ENCODE measurements around the gene PGS1. TPM values are rescaled to one million over a fixed set of nuclear protein-coding genes. Genes with fewer than 3 reads are reported as not detected.

Gene PGS1
- total RNA-seq, 1 donor from 2014 or later, result 22.7 TPM

DNA sequence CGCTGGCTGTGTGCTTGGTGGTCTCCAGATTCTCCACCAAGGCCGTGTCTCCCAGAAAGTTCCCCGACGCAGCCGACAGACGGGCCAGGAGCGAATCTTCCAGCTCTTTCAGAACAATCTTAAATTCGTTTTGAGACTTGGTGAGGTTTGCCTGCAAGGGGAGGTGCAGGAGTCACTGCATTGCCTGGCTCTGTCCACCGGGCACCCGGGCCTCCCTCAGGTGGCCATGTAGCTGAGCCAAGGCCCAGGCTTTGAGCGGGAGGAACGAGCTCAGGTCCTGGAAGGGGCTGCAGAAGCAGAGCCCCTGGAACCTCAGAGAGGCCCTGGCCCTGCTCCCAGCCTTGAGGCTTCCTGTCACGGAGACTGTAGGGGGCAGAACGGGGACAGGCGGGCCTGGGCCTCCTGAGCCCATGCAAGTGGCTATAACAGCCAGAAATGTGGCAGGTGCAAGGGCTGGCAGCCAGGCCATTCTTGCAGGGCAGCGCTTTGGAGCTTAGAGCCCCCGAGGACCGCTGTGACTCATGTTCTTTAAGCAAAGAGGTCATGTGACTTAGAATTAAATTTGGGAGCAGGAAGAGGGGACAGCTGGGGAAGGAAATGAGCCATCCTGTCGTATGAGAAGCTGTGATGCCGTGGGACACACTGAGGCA is 72.4 kb downstream of the PGS1 start:
- Mint-ChIP-seq H3K27ac (ENCODE audit: unreplicated experiment) (no peak overlapping the region), H3K36me3 (ENCODE audit: low read depth) (no peaks in the 10 kb centered on the region), H3K9me3 (ENCODE audit: low read depth) (no peaks in the 10 kb centered on the region), H3K27me3 (ENCODE audit: low read depth) (no peaks in the 10 kb centered on the region), H3K4me3 (ENCODE audit: unreplicated experiment) (no peak overlapping the region), H3K4me1 (ENCODE audit: low read depth) (no peaks in the 10 kb centered on the region)
- TF ChIP-seq, protein P1, sequence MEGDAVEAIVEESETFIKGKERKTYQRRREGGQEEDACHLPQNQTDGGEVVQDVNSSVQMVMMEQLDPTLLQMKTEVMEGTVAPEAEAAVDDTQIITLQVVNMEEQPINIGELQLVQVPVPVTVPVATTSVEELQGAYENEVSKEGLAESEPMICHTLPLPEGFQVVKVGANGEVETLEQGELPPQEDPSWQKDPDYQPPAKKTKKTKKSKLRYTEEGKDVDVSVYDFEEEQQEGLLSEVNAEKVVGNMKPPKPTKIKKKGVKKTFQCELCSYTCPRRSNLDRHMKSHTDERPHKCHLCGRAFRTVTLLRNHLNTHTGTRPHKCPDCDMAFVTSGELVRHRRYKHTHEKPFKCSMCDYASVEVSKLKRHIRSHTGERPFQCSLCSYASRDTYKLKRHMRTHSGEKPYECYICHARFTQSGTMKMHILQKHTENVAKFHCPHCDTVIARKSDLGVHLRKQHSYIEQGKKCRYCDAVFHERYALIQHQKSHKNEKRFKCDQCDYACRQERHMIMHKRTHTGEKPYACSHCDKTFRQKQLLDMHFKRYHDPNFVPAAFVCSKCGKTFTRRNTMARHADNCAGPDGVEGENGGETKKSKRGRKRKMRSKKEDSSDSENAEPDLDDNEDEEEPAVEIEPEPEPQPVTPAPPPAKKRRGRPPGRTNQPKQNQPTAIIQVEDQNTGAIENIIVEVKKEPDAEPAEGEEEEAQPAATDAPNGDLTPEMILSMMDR (IDR thresholded peaks at IDR 0.05), result no peak
- DNase-seq (ENCODE audit: low spot score), result no peak

DNA sequence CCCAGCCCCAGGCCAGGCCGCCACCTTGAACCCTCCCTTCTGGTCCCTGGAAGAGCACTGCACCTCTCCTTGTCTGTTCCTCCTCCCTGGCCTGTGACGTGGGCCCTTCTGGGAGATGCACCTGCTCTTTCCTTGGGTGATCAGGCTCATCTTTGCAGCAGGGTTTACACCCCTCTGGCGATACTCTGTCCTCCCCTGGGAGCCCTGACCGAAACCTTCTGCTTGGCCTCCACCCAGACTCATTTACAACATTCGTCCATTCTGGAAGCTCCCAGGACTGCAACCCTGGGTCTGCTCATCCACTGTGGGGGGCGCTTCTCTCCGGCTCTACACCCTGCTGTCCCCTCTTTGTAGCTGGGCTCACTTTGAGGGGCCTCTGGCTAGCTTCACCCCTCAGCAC is 73.3 kb downstream of the PGS1 start:
- H3K27me3 Mint-ChIP-seq (ENCODE audit: low read depth), result no peaks in the 10 kb centered on the region
- no peaks in the 10 kb centered on the region for H3K4me1 Mint-ChIP-seq (ENCODE audit: low read depth)
- TF ChIP-seq, protein P1 (IDR thresholded peaks at IDR 0.05), result no peak
- DNase-seq (ENCODE audit: low spot score), result no peak
- H3K36me3 Mint-ChIP-seq (ENCODE audit: low read depth), result no peaks in the 10 kb centered on the region
- H3K4me3 Mint-ChIP-seq (ENCODE audit: unreplicated experiment), result no peak overlapping the region
- no peak overlapping the region for H3K27ac Mint-ChIP-seq (ENCODE audit: unreplicated experiment)
- H3K9me3 Mint-ChIP-seq (ENCODE audit: low read depth), result no peaks in the 10 kb centered on the region

DNA sequence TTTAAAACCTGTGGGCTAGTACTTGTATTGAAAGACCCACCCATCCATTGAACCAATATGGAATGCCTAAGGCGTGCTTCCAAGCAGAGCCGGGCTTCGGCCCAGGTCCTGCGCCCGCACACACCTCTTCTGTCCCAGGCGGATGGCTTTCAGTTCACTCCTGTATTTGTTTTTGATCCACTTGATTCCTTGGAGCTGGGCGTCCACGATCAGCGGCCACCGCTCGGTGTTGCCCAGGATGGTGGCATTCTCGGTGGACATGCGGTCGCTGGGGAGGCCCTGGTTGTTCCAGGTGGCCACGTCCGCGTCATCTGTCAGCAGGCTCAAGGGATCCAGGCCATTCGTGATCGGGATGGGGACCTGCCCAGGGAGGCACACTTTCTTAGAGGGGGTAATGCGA is 75.9 kb downstream of the PGS1 start:
- no peaks in the 10 kb centered on the region for H3K9me3 Mint-ChIP-seq (ENCODE audit: low read depth)
- no peaks in the 10 kb centered on the region for H3K4me1 Mint-ChIP-seq (ENCODE audit: low read depth)
- no peaks in the 10 kb centered on the region for H3K36me3 Mint-ChIP-seq (ENCODE audit: low read depth)
- TF ChIP-seq, protein P1 (IDR thresholded peaks at IDR 0.05), result no peak
- H3K4me3 Mint-ChIP-seq (ENCODE audit: unreplicated experiment), result no peak overlapping the region
- no peak for DNase-seq (ENCODE audit: low spot score)
- H3K27me3 Mint-ChIP-seq (ENCODE audit: low read depth), result no peaks in the 10 kb centered on the region
- H3K27ac Mint-ChIP-seq (ENCODE audit: unreplicated experiment), result no peak overlapping the region

DNA sequence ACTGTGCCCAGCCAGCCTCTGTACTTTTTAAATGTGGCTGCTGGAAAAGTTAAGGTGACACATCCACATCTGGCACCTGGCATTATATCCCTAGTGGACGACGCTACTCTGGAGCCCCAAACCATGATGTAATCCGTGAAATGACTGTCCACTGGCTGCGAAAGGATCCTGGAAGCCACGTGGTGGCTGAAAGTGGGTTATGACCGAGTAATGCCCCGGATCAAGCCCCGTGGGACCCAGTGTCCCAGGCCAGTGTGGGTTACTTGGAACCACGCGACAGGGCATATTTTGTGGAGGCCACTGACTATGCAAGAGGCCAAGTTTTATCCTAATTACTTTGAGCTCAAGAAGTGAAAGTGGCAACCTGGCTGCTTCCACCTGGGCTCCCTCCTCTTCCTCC is 79.6 kb downstream of the PGS1 start:
- Mint-ChIP-seq H3K4me1 (ENCODE audit: low read depth) (no peaks in the 10 kb centered on the region), H3K4me3 (ENCODE audit: unreplicated experiment) (no peak overlapping the region), H3K36me3 (ENCODE audit: low read depth) (no peaks in the 10 kb centered on the region), H3K9me3 (ENCODE audit: low read depth) (no peaks in the 10 kb centered on the region), H3K27me3 (ENCODE audit: low read depth) (no peaks in the 10 kb centered on the region), H3K27ac (ENCODE audit: unreplicated experiment) (no peak overlapping the region)
- TF ChIP-seq, protein P1 (IDR thresholded peaks at IDR 0.05), result no peak
- DNase-seq (ENCODE audit: low spot score), result no peak

DNA sequence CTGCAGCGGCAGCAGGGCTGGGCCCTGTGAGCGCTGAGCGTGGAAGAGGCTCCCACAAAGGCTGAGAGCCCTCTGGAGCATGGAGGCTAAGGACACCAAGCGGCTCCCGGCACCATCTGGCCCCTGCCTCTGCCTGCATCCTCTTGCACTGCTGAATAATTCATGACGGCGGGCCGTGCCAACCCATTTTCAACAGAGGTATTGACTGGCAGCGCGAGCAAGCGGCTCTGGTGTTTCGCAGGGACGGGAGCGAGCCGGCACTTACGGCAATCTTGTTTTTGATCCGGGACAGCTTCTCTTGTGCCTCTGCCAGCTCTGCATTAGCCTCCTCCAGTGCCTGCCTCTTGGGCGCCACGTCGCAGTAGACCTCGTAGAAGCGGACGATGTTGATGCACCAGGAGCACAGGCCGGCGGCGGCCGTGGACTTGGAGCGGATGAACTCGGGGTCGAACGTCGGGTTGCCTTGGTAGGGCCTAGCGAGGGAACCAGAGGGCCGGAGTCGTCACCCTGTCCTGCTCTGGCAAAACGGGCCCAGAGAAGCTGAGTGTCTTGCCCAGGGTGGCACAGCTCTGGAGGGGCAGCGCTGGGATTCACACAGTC is 80.4 kb downstream of the PGS1 start:
- Mint-ChIP-seq H3K36me3 (ENCODE audit: low read depth) (no peaks in the 10 kb centered on the region), H3K9me3 (ENCODE audit: low read depth) (no peaks in the 10 kb centered on the region), H3K4me1 (ENCODE audit: low read depth) (no peaks in the 10 kb centered on the region), H3K4me3 (ENCODE audit: unreplicated experiment) (no peak overlapping the region), H3K27ac (ENCODE audit: unreplicated experiment) (no peak overlapping the region), H3K27me3 (ENCODE audit: low read depth) (no peaks in the 10 kb centered on the region)
- TF ChIP-seq, protein P1 (IDR thresholded peaks at IDR 0.05), result no peak
- no peak for DNase-seq (ENCODE audit: low spot score)

Data from chondrocyte (in vitro differentiated cells).